GM12878 (cell line): Measurements from ENCODE around the gene ARID3A. TPM values are rescaled to one million over a fixed set of nuclear protein-coding genes. Genes with fewer than 3 reads are reported as not detected.

Source experiments
- ATAC-seq: fragments of 200-7000 bp; cut with Tn5 transposase; 3 replicates; pipeline ENCODE4 v1.9.1; 2020; ENCODE audit warnings: mild to moderate bottlenecking, moderate library complexity
- BruUV-seq: library from RNA; stranded (reverse); fragments of 400-500 nt; replicated peaks from 2 replicates; lab custom pipeline; 2021; lab: Mats Ljungman, UMichigan
- CTCF ChIA-PET: fragments of 300-600 bp; sonication (Branson Sonifier 250); formaldehyde crosslinking; extraction: SDS; loops from one replicate; lab custom pipeline; 2021; ENCODE audit warnings: inconsistent platforms; lab: Yijun Ruan, JAX
- POLR2A ChIA-PET: fragments of 350-600 bp; formaldehyde crosslinking; extraction: SDS; loops from one replicate; lab custom pipeline; 2021; ENCODE audit warnings: inconsistent platforms; lab: Charles Lee
- RAD21 ChIA-PET: fragments of 300-600 bp; sonication (Branson Sonifier 250); formaldehyde crosslinking; loops from one replicate; lab custom pipeline; 2023; ENCODE audit warnings: antibody characterized with exemption; ENCODE audit not compliant: unreplicated experiment; lab: Charles Lee
- SMC1A ChIA-PET: fragments of 300-600 bp; sonication (Branson Sonifier 250); formaldehyde crosslinking; loops from one replicate; lab custom pipeline; 2023; ENCODE audit not compliant: unreplicated experiment, uncharacterized antibody; lab: Charles Lee
- DNase-seq: peaks from one replicate; pipeline ENCODE4 v3.0.0-alpha.2; 2011; ENCODE audit warnings: low read depth, low spot score
- FAIRE-seq: peaks from 3 replicates; lab custom pipeline; 2011; peaks lifted over from hg19 to GRCh38; lab: Jason Lieb, UNC
- H2AFZ ChIP-seq: 2 replicates; pipeline ENCODE4 v1.6.0; 2011; ENCODE audit warnings: low read depth, low read length, control low read depth; ENCODE audit not compliant: control insufficient read depth
- H3K27ac ChIP-seq: 2 replicates; pipeline ENCODE4 v1.5.1; 2011; ENCODE audit warnings: control low read depth; ENCODE audit not compliant: control insufficient read depth, insufficient read depth
- H3K27me3 ChIP-seq, 2 experiments: replicated peaks in 1 of 2; 2 replicates each; pipeline versions ENCODE4 v1.6.0 to v1.6.1; 2011; ENCODE audit warnings: low read length in 1 of 2; ENCODE audit not compliant: control insufficient read depth in 2 of 2, insufficient read depth in 2 of 2
- H3K36me3 ChIP-seq, 2 experiments: 2 replicates each; pipeline ENCODE4 v1.5.1; 2011; ENCODE audit warnings: low read length in 1 of 2; ENCODE audit not compliant: control insufficient read depth in 2 of 2, insufficient read depth in 2 of 2
- H3K4me1 ChIP-seq: 2 replicates; pipeline ENCODE4 v1.6.1; 2011; ENCODE audit warnings: mild to moderate bottlenecking, low read length, moderate library complexity, mixed read lengths; ENCODE audit not compliant: control insufficient read depth, insufficient read depth
- H3K4me2 ChIP-seq: 2 replicates; pipeline ENCODE4 v1.6.0; 2011; ENCODE audit warnings: control low read depth; ENCODE audit not compliant: control insufficient read depth, insufficient read depth
- H3K4me3 ChIP-seq: fragments of 200-600 bp; sonication (generic); 2 replicates; pipeline ENCODE4 v1.5.1; 2016
- H3K79me2 ChIP-seq: 2 replicates; pipeline ENCODE4 v1.6.0; 2011; ENCODE audit warnings: low read length; ENCODE audit not compliant: control insufficient read depth, insufficient read depth
- H3K9ac ChIP-seq: 2 replicates; pipeline ENCODE4 v1.8.0; 2011; ENCODE audit warnings: low read length, control low read depth, mixed read lengths; ENCODE audit not compliant: control insufficient read depth, insufficient read depth
- H3K9me3 ChIP-seq: replicated peaks from 3 replicates; pipeline ENCODE4 v1.5.1; 2011; ENCODE audit warnings: mild to moderate bottlenecking, low read length; ENCODE audit not compliant: control insufficient read depth, insufficient read depth
- H4K20me1 ChIP-seq: 2 replicates; pipeline ENCODE4 v1.6.0; 2011; ENCODE audit not compliant: control insufficient read depth, insufficient read depth
- BHLHE40 ChIP-seq, 2 experiments: fragments of 450-650 bp in 1 of 2; IDR thresholded peaks; 2 replicates each; pipeline ENCODE4 v1.6.1; 2011 to 2017; ENCODE audit warnings: low read depth in 2 of 2, borderline replicate concordance in 1 of 2, improper control_type of control experiment in 1 of 2, low read length in 1 of 2, mild to moderate bottlenecking in 1 of 2
- CREB1 ChIP-seq: IDR thresholded peaks from 2 replicates; pipeline ENCODE4 v1.6.1; 2012; ENCODE audit warnings: low read depth, mild to moderate bottlenecking, inconsistent platforms
- E2F8 ChIP-seq: fragments of 450-650 bp; IDR thresholded peaks from 2 replicates; pipeline ENCODE4 v1.6.1; 2018; ENCODE audit warnings: mild to moderate bottlenecking, low read depth, moderate library complexity; ENCODE audit not compliant: partially characterized antibody
- KAT2A ChIP-seq: conservative IDR thresholded peaks from 2 replicates; pipeline ENCODE4 v1.6.1; 2011; ENCODE audit warnings: low read depth, low read length; ENCODE audit not compliant: control insufficient read depth
- LARP7 ChIP-seq: fragments of 450-650 bp; IDR thresholded peaks from 2 replicates; pipeline ENCODE4 v1.6.1; 2017; ENCODE audit warnings: mild to moderate bottlenecking
- MTA3 ChIP-seq: IDR thresholded peaks from 2 replicates; pipeline ENCODE4 v1.6.1; 2012; ENCODE audit warnings: low read length, inconsistent platforms, borderline replicate concordance
- NFIC ChIP-seq: IDR thresholded peaks from 2 replicates; pipeline ENCODE4 v1.6.1; 2012; ENCODE audit warnings: low read depth, mild to moderate bottlenecking, inconsistent platforms, low read length, moderate library complexity
- POLR2A ChIP-seq: IDR thresholded peaks from 2 replicates; pipeline ENCODE4 v1.6.1; 2011; ENCODE audit warnings: low read depth, mild to moderate bottlenecking, low read length
- POLR2AphosphoS5 ChIP-seq: IDR thresholded peaks from 2 replicates; pipeline ENCODE4 v1.6.1; 2011; ENCODE audit warnings: mild to moderate bottlenecking, low read length, inconsistent platforms
- RAD21 ChIP-seq: IDR thresholded peaks from 2 replicates; pipeline ENCODE4 v1.6.1; 2011; ENCODE audit warnings: mild to moderate bottlenecking, low read depth, low read length, moderate library complexity; ENCODE audit not compliant: insufficient read depth
- SMAD1 ChIP-seq: fragments of 450-650 bp; IDR thresholded peaks from 2 replicates; pipeline ENCODE4 v1.6.1; 2018; ENCODE audit warnings: mild to moderate bottlenecking, low read depth; ENCODE audit not compliant: partially characterized antibody
- SMARCA5 ChIP-seq: fragments of 450-650 bp; IDR thresholded peaks from 2 replicates; pipeline ENCODE4 v1.6.1; 2017; ENCODE audit warnings: mild to moderate bottlenecking
- SMC3 ChIP-seq: IDR thresholded peaks from 2 replicates; pipeline ENCODE4 v1.6.1; 2011; ENCODE audit warnings: low read length, improper control_type of control experiment, borderline replicate concordance
- ZNF24 ChIP-seq: fragments of 450-650 bp; IDR thresholded peaks from 2 replicates; pipeline ENCODE4 v1.6.1; 2017; ENCODE audit warnings: antibody characterized with exemption, mild to moderate bottlenecking
- whole genome bisulfite sequencing: methylation state at CpG from one replicate; pipeline ENCODE4 v1.1.6; 2016; ENCODE audit warnings: low lambda C conversion rate; ENCODE audit not compliant: insufficient replicate concordance, insufficient coverage; ENCODE audit errors: missing lambda C conversion rate; 5-methylcytosine and 5-hydroxymethylcytosine counted together
- in situ Hi-C: fragments of 300-500 bp; cut with MboI; formaldehyde crosslinking; loops from 9 replicates; pipeline ENCODE4 v1.14.3; 2018; ENCODE audit warnings: mixed read lengths
- intact Hi-C: fragments of 100-400 bp; cut with micrococcal nuclease; formaldehyde crosslinking; loops from one replicate; pipeline ENCODE4 v1.14.2; 2022; ENCODE audit not compliant: unreplicated experiment
- polyA plus RNA-seq, 11 experiments: library from polyadenylated mRNA; depleted of rRNA in 4 of 11; unstranded in 6 of 11; stranded (reverse) in 5 of 11; fragments of >200 nt; fragmentation: Nextera tagmentation in 4 of 11; fragmentation: Illumina TruSeq in 1 of 11; extraction: Ambion mirVana in 4 of 11; extraction: Trizol in 1 of 11; gene quantifications; 1 replicate in 1 of 11; 2 replicates in 10 of 11; pipeline versions ENCODE4 v1.2.1 to v1.2.3, GENCODE V29; 2011 to 2016; ENCODE audit warnings: inconsistent platforms in 2 of 11, missing spikeins in 2 of 11, low read depth in 1 of 11
- total RNA-seq, 4 experiments: library from RNA; depleted of rRNA in 3 of 4; stranded (reverse); fragments of >200 nt in 3 of 4; fragmentation: Illumina TruSeq in 1 of 4; extraction: Trizol in 1 of 4; gene quantifications; 2 replicates each; pipeline versions ENCODE4 v1.2.1 to v1.2.3, GENCODE V29; 2013 to 2021
- TF ChIP-seq, protein P1 (sequence below): fragments of 150-350 bp; IDR thresholded peaks from 2 replicates; pipeline ENCODE4 v1.6.1; 2016; ENCODE audit warnings: low read depth, low read length

The ARID3A gene
- total and polyA plus RNA-seq, 10 of the 15 experiments (the other 5 are each of a cell fraction or from before 2014, with no cell fraction given) = 0.76 to 70.0 (median 16.7) TPM

DNA sequence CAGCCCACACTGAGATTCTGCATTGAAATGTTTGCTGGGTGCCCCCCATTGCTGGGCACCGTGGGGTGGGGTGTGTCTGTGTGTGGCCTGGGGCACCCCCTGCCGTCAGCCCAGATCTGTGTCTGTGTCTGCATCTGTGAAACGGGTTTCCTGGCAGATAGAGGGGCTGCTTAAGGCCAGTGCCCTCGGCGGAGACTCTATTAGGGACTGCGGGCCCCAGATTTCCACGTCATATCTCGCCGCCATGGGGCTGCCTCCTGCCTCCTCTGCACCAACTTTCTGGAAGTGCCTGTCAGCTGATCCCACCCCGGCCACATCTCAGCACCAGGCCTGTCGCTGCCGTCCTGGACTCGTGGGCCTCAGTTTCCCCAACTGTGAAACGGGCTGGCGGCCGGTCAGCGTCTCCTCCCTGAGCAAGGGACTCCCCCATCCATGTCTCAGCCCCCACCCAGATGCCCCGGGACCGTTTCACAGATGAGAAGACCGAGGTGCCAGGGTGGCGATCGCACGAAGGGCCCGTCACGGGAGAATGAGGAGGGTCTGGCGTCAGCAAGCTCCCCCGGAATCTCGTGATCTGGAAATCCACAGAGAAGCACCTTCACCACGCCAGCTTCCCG is 21.4 kb downstream of the ARID3A start:
- Histone ChIP-seq H4K20me1 (no peaks in the 10 kb centered on the region), H2AFZ (peak overlapping the region; percentile 46), H3K27ac (peak overlapping the region; percentile 99), H3K4me1 (peaks cover 48% of the 10 kb centered on the region), H3K4me3 (peak overlapping the region; percentile 54), H3K36me3 (peaks cover 8 to 15% of the 10 kb centered on the region in 2 experiments; a peak in 3 of 4 replicates), H3K4me2 (peak overlapping the region; percentile 99), H3K9me3 (no peaks in the 10 kb centered on the region), H3K27me3 (no peaks in the 10 kb centered on the region), H3K79me2 (peaks cover 48% of the 10 kb centered on the region), H3K9ac (peak overlapping the region; percentile 88)
- DNase-seq (no peak), ATAC-seq (peak; percentile 42), FAIRE-seq (no peak)
- intact Hi-C loops (loop anchor here (1.0 kb wide), 1 partner anchor 22 kb away; no protein-coding TSS in a partner anchor), in situ Hi-C loops (no loop called here)
- RAD21 ChIA-PET = interaction anchor here (0.9 to 1.9 kb wide), 8 partner anchors 14 to 92 kb away, joined by 3 to 9 read pairs (median 6); partner anchors contain the start of genes ABCA7 and WDR18
- BruUV-seq = TSS peak; percentile 73
- SMC1A ChIA-PET = interaction anchor here (1.4 to 2.7 kb wide), 2 partner anchors 24 to 36 kb away, joined by 6 to 13 read pairs; partner anchors contain the start of gene WDR18
- WGBS = 1% methylated on average over 30 of the region's 30 CpGs
- CTCF ChIA-PET = interaction anchor here (1.2 to 3.0 kb wide), 4 partner anchors 23 to 91 kb away, joined by 3 to 18 read pairs (median 6); partner anchors contain the start of gene WDR18
- POLR2A ChIA-PET = interaction anchor here (1.0 to 1.8 kb wide), 5 partner anchors 15 to 130 kb away, joined by 3 to 7 read pairs (median 4); partner anchors contain the start of gene WDR18
- TF ChIP-seq BHLHE40 (IDR thresholded peaks at IDR 0.05; ENCODE audit: borderline replicate concordance in 1 of 2, low read depth in 2 of 2, low read length in 1 of 2) = no peak
- no peak for TF ChIP-seq NFIC
- TF ChIP-seq CREB1 = peak; percentile 88
- no peak for TF ChIP-seq ZNF24
- TF ChIP-seq SMC3 = 0 out of 2 replicates have a peak, but pooled peaks have one; percentile 23
- TF ChIP-seq, protein P1, sequence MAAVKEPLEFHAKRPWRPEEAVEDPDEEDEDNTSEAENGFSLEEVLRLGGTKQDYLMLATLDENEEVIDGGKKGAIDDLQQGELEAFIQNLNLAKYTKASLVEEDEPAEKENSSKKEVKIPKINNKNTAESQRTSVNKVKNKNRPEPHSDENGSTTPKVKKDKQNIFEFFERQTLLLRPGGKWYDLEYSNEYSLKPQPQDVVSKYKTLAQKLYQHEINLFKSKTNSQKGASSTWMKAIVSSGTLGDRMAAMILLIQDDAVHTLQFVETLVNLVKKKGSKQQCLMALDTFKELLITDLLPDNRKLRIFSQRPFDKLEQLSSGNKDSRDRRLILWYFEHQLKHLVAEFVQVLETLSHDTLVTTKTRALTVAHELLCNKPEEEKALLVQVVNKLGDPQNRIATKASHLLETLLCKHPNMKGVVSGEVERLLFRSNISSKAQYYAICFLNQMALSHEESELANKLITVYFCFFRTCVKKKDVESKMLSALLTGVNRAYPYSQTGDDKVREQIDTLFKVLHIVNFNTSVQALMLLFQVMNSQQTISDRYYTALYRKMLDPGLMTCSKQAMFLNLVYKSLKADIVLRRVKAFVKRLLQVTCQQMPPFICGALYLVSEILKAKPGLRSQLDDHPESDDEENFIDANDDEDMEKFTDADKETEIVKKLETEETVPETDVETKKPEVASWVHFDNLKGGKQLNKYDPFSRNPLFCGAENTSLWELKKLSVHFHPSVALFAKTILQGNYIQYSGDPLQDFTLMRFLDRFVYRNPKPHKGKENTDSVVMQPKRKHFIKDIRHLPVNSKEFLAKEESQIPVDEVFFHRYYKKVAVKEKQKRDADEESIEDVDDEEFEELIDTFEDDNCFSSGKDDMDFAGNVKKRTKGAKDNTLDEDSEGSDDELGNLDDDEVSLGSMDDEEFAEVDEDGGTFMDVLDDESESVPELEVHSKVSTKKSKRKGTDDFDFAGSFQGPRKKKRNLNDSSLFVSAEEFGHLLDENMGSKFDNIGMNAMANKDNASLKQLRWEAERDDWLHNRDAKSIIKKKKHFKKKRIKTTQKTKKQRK = no peak
- TF ChIP-seq E2F8 = no peak
- TF ChIP-seq POLR2A = peak; percentile 60; the same call in 1 of the 2 replicates
- peak; percentile 26; the same call in 1 of the 2 replicates for TF ChIP-seq RAD21
- no peak for TF ChIP-seq SMAD1
- no peak for TF ChIP-seq MTA3
- TF ChIP-seq KAT2A = no peak
- peak; percentile 95 for TF ChIP-seq SMARCA5
- TF ChIP-seq POLR2AphosphoS5 = 0 out of 2 replicates have a peak, but pooled peaks have one; percentile 28
- peak; percentile 79; the same call in 1 of the 2 replicates for TF ChIP-seq LARP7
